Measurements from ENCODE around the gene RRBP1. TPM values are rescaled to one million over a fixed set of nuclear protein-coding genes. Genes with fewer than 3 reads are reported as not detected.

The RRBP1 gene
- total RNA-seq, 1 donor from 2014 or later: 83.0 TPM

- intact Hi-C loops (cut with micrococcal nuclease): no loop called here
These were observed 43.9 kb downstream of the RRBP1 start for GRCh38 chr20:17637985-17638640.

- intact Hi-C loops (cut with micrococcal nuclease): no loop called here
These were observed 44.6 kb downstream of the RRBP1 start for GRCh38 chr20:17637413-17637780.

GRCh38 chr20:17636523-17637412 lies 45.3 kb downstream of the RRBP1 start:
- intact Hi-C loops (cut with micrococcal nuclease): no loop called here

GRCh38 chr20:17635332-17636244 lies 46.5 kb downstream of the RRBP1 start:
- intact Hi-C loops (cut with micrococcal nuclease): no loop called here

- intact Hi-C loops (cut with micrococcal nuclease): no loop called here
These were observed 47.2 kb downstream of the RRBP1 start for GRCh38 chr20:17634661-17635331.

GRCh38 chr20:17633850-17634500 lies 48.1 kb downstream of the RRBP1 start:
- intact Hi-C loops (cut with micrococcal nuclease): no loop called here

GRCh38 chr20:17633221-17633849 lies 48.7 kb downstream of the RRBP1 start:
- intact Hi-C loops (cut with micrococcal nuclease): no loop called here

GRCh38 chr20:17631576-17632319 lies 50.3 kb downstream of the RRBP1 start:
- intact Hi-C loops (cut with micrococcal nuclease): no loop called here

GRCh38 chr20:17630806-17631195 lies 51.2 kb downstream of the RRBP1 start:
- intact Hi-C loops (cut with micrococcal nuclease): no loop called here

- intact Hi-C loops (cut with micrococcal nuclease): no loop called here
These were observed 51.8 kb downstream of the RRBP1 start for GRCh38 chr20:17630151-17630805.

- intact Hi-C loops (cut with micrococcal nuclease): no loop called here
These were observed 52.4 kb downstream of the RRBP1 start for GRCh38 chr20:17629678-17630089.

- intact Hi-C loops (cut with micrococcal nuclease): no loop called here
These were observed 53.0 kb downstream of the RRBP1 start for GRCh38 chr20:17629025-17629424.

GRCh38 chr20:17628101-17628841 lies 53.8 kb downstream of the RRBP1 start:
- intact Hi-C loops (cut with micrococcal nuclease): no loop called here

- intact Hi-C loops (cut with micrococcal nuclease): no loop called here
These were observed 54.7 kb downstream of the RRBP1 start for GRCh38 chr20:17627101-17627955.

- intact Hi-C loops (cut with micrococcal nuclease): no loop called here
These were observed 55.6 kb downstream of the RRBP1 start for GRCh38 chr20:17626217-17627007.

All from T-helper 2 cell treated with Interferon-gamma antibody and Interleukin-4, amounts not matched to agents 100 ng/mL and 5 ng/mL, for 36 hours (primary cell).